Measurements from ENCODE around the gene TMEM234.

TMEM234 gene

DNA sequence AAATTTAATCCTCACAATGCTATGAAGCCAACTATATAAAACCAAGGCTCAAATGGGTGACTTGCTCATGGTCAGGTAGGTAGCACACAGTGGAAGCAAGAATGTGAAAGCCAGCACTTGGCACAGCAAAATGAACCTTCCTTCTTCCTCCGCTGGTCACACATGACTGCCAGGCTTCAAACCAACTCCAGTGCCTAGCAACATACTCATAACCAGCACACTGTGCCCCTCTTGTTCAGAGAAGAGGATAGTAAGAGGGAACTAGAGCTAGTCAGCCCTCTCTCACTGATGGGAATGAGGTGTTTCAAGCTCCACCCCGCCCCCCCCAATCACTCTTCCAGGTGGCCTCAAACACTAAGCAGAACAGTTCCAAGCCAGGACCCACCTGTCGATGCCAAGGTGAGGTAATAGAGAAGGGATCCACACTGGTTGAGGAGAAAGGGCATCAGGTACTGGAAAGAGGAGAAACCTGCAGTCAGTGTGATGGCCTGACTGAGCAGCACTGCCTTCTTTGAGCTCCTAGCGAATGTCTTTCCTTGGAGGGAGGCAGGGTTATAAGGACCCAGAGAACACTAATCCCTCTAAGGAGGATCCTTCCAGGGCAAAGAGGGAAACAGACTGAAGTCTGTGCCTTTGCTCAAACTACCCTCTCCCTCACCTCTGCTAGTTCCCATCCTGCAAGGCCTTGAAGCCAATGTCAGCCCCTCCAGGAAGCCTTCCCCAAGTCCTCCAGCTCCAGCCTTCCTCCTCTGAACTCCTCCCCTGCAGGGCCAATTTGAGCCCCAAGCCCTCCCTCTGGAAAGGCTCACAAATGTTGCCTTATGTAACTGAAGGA is 1.2 kb downstream of the TMEM234 start:
- no peaks in the 10 kb centered on the region for H3K9me3 Mint-ChIP-seq
- H3K36me3 Mint-ChIP-seq (ENCODE audit: low read depth) = peaks cover 79% of the 10 kb centered on the region
- H3K27ac Mint-ChIP-seq = peak overlapping the region; percentile 99
- H3K4me1 Mint-ChIP-seq (ENCODE audit: low read depth) = peaks cover 43% of the 10 kb centered on the region
- DNase-seq = no peak
- H3K4me3 Mint-ChIP-seq = peak overlapping the region; percentile 98
- H3K27me3 Mint-ChIP-seq = no peaks in the 10 kb centered on the region

DNA sequence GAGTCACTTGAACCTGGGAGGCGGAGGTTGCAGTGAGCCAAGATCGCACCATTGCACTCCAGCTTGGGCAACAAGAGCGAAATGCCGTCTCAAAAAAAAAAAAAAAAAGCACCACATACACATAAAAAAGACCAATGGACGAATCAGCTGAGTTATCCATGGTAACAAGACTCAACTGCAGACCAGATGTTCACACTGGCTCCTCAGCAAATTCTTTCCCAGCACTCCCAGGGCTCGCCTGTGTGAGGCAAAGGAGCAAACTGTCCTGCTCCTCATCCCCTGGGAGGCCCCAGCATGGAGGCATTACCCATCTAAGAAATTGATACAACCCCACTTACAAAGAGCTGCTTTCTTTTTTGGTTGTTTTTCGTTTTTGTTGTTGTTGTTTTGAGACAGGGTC is 3.1 kb downstream of the TMEM234 start:
- H3K4me1 Mint-ChIP-seq (ENCODE audit: low read depth) = peaks cover 38% of the 10 kb centered on the region
- peak overlapping the region; percentile 57 for H3K27ac Mint-ChIP-seq
- peaks cover 75% of the 10 kb centered on the region for H3K36me3 Mint-ChIP-seq (ENCODE audit: low read depth)
- DNase-seq = no peak
- no peaks in the 10 kb centered on the region for H3K9me3 Mint-ChIP-seq
- H3K27me3 Mint-ChIP-seq = no peaks in the 10 kb centered on the region
- H3K4me3 Mint-ChIP-seq = no peak overlapping the region

DNA sequence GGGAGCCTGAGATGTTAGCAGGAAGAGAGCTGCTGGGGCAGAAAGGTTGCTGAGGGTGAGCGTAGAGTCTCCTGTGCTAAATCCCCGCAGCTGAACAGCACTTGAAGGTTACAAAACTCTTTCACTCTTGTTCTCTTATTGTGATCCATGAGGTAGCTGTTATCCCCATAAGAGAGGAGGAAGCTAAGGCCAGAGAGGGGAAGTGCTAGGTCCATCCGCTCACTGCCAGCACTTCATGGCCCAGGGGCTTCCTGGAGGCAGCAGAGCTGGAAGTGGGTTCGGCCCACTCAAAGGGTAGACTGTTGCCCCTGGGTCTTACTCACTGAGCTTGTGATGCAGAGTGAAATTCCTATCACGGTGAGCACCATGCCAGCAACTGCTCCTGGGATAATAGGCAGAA is 5.6 kb downstream of the TMEM234 start:
- peaks cover 55% of the 10 kb centered on the region for H3K36me3 Mint-ChIP-seq (ENCODE audit: low read depth)
- no peaks in the 10 kb centered on the region for H3K9me3 Mint-ChIP-seq
- peak overlapping the region; percentile 66 for H3K27ac Mint-ChIP-seq
- H3K4me3 Mint-ChIP-seq = no peak overlapping the region
- no peak for DNase-seq
- peaks cover 29% of the 10 kb centered on the region for H3K4me1 Mint-ChIP-seq (ENCODE audit: low read depth)
- no peaks in the 10 kb centered on the region for H3K27me3 Mint-ChIP-seq

DNA sequence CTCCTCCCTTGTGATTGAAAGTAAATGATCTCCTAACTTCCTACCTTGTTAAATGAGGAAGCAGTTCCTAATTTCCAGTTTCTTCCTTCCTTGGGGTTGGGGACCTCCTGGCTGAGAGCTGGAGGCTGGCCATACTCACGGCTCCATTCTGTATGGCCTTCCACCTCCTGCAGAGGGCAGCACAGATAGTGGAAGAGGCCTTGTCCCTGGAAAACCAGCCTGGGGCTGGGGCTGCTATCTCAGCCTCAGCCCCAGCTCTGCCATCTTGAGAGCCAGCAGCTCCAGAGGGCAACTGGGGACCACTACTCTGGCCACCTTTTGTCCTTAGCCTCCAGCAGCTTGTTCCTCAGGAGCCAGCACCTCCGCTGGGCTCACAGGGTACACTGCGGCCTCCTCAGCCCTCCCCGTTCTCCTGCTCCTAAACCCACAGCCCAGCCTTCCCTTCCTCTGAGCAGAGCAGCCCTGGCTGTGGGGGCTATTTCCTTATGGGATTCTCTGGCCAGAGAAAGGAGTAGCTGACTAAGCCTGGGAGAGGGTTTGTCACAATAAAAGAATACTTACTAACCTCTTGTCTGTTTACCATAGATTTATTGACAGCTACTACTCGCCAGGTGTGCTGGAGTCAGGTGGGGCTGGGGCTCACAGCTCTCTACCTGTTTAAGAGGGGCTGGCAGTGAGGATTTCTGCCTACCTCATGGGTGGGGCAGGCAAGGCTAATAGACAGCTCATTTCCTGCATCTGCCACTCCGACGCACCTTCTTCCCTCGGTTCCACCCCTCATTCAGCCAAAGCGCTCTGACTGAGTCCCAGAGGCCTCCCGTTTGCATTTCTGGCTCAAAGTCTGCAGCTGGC is 6.3 kb downstream of the TMEM234 start:
- Mint-ChIP-seq H3K9me3 (no peaks in the 10 kb centered on the region), H3K4me3 (no peak overlapping the region)
- DNase-seq = peak; percentile 66

DNA sequence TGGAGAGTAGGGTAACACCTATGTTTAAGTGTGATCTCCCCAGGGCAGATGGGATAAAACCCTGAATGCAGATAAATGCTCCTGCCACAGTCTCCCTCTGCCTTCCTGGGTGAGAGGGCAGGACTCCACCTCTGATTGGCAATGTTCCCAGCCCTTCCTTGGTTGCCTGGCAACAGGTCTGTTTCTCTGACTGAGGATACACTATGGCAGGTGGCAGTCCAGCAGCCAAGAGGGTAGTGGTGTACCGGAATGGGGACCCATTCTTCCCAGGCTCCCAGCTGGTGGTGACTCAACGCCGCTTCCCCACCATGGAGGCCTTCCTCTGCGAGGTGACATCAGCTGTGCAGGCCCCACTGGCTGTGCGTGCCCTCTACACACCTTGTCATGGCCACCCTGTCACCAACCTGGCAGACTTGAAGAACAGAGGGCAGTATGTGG is 13.2 kb downstream of the TMEM234 start, which contains the start of gene DCDC2B:
TSS of gene DCDC2B (plus strand) at position 199 of the 438 bp plus-strand sequence. CDS start at position 204, 5 bp downstream.
- no peak for DNase-seq
- H3K36me3 Mint-ChIP-seq (ENCODE audit: low read depth) = peaks cover 37% of the 10 kb centered on the region
- H3K4me1 Mint-ChIP-seq (ENCODE audit: low read depth) = peaks cover 25% of the 10 kb centered on the region
- no peak within 1 kb of the TSS for H3K4me3 Mint-ChIP-seq
- H3K27ac Mint-ChIP-seq = no peak within 1 kb of the TSS
- no peaks in the 10 kb centered on the region for H3K9me3 Mint-ChIP-seq
- H3K27me3 Mint-ChIP-seq = no peaks in the 10 kb centered on the region

More for the DNA sequence above, 6.3 kb downstream of the TMEM234 start:
- peaks cover 22% of the 10 kb centered on the region for H3K4me1 Mint-ChIP-seq (ENCODE audit: low read depth)
- peaks cover 52% of the 10 kb centered on the region for H3K36me3 Mint-ChIP-seq (ENCODE audit: low read depth)
- peak overlapping the region; percentile 68 for H3K27ac Mint-ChIP-seq
- no peaks in the 10 kb centered on the region for H3K27me3 Mint-ChIP-seq

DNA sequence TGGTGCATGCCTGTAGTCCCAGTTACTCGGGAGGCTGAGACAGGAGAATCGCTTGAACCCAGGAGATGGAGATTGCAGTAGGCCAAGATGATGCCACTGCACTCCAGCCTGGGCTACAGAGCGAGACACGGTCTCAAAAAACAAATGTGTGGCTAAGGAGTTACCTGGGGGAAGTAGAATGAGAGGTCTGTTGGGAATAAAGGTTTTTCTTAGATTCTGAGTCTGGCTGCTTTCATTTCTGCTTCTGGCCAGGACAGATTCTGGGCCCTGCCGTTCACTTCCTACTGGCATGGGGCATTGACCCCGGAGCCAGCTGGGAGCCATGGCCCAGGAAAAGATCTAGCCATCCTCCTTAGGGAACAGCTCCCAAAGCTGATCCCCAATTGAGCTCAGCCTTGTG is 13.7 kb downstream of the TMEM234 start:
- H3K27ac Mint-ChIP-seq = no peak overlapping the region

DNA sequence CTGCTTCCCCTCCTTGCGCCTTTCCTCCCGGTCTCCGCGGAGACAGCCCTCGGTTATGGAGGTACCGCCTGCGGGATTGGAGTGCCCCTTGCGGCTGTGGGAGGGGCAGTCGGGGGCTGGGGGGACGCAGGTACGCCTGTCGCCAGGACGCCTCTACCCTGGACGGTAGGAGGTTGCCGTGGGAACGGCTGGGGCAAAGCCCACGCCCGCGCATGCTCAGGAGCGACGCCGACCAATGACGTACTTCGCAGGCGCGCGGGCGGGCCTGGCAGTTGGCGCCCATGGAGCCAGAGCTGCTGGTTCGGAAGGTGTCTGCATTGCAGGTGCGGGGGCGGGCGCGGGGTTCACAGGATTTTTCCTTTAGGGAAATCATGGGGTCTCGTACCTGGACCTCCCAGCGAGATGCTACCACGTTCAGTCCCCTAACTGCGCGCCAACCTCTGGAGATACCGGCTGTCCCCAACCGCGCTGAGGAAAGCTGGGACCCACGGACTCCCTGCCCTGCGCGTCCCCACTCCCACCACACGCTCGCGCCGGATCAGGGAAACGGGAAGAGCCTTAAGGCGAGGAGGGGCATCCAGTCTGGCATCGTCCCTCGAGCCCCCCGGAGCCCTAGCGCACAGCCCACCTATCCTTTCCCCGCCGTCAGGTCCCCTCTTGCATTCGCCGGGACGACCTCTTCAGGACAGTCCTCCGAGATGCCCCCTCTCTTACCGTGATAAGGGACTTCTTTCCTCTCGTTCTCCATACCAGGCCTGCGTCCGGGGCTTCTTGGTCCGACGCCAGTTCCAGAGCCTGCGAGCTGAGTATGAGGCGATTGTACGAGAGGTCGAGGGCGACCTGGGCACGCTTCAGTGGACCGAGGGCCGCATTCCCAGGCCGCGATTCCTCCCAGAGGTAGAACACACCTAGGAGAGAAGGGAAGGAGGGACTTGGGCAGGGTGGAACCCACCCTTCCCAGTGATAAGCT is 16.5 kb downstream of the TMEM234 start, which contains the start of gene IQCC:
TSS of gene IQCC (plus strand) at position 271 of the 970 bp plus-strand sequence. CDS start at position 282, 11 bp downstream.
- Mint-ChIP-seq H3K4me1 (ENCODE audit: low read depth) (peaks cover 46% of the 10 kb centered on the region), H3K4me3 (peak within 1 kb of the TSS; percentile 90), H3K36me3 (ENCODE audit: low read depth) (peaks cover 33% of the 10 kb centered on the region), H3K9me3 (no peaks in the 10 kb centered on the region), H3K27me3 (no peaks in the 10 kb centered on the region), H3K27ac (peak within 1 kb of the TSS; percentile 88)
- peak; percentile 88 for DNase-seq

More for the DNA sequence above, 13.7 kb downstream of the TMEM234 start:
- H3K4me3 Mint-ChIP-seq = no peak overlapping the region
- no peak for DNase-seq
- H3K27me3 Mint-ChIP-seq = no peaks in the 10 kb centered on the region
- peaks cover 37% of the 10 kb centered on the region for H3K36me3 Mint-ChIP-seq (ENCODE audit: low read depth)
- no peaks in the 10 kb centered on the region for H3K9me3 Mint-ChIP-seq
- peaks cover 29% of the 10 kb centered on the region for H3K4me1 Mint-ChIP-seq (ENCODE audit: low read depth)

DNA sequence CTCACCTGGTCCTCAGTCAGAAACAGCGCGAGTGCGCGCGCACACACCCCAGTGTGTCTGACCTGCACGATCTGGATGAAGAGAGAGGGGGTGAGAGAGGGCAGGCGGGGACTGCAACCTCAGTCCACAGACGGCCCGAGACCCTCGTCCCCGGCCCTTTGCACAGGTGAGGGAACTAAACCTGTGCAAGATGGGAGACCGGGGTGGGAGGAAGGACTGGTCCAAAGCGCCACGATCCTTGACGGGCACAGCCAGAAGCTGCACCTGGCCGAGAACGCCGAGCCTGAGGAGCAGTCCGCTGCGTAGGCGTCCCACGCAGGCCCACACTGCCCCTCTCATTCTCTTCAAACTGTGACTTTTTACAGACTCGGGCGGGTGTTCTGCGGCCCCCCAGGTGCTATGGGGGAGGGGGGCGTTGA is 17.2 kb downstream of the TMEM234 start:
- H3K27ac Mint-ChIP-seq = peak overlapping the region; percentile 88
- no peaks in the 10 kb centered on the region for H3K27me3 Mint-ChIP-seq
- H3K9me3 Mint-ChIP-seq = no peaks in the 10 kb centered on the region
- peaks cover 33% of the 10 kb centered on the region for H3K36me3 Mint-ChIP-seq (ENCODE audit: low read depth)
- H3K4me1 Mint-ChIP-seq (ENCODE audit: low read depth) = peaks cover 54% of the 10 kb centered on the region
- peak overlapping the region; percentile 90 for H3K4me3 Mint-ChIP-seq
- DNase-seq = no peak

DNA sequence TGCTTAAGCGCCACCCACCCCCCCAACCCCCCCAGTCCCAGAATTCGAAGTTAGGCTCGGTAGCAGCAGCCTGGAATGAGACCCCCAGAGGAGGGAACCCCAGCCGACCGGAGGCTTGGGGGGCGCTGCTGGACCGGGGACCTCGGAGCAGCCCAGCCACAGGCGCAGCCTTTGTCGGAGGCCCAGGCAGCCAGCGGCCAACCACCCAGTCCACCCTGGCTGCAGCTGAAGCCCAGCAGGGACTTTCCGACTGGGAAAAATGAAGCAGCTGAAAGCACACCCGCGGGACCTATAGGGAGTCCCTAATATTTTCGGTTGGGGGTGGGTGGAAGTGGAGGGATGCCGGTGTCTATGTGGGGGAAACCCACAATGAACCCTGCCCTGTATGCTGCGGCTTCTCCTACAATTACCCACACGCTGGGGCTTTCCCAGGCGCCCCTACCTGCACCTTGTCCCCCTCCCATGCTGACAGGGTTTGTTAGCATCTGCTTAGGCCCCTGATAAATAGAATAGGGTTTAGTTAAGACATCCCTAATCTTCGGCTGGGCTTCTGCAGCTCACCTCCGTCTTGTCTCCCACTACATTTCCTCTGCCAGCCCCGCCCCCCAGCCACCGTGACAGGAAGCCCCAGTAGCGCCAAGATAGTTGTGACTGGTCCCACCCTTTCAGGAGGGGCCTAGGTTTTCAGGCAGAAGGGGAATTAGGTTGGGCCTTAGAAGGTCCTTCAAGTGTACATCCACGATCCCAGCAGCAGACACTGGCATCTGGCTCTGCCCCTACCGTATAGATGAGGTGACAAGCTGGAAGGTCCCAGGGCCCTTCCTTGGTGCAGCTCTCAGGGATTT is 20.9 kb downstream of the TMEM234 start:
- DNase-seq = peak; percentile 83
- Mint-ChIP-seq H3K27ac (peak overlapping the region; percentile 79), H3K36me3 (ENCODE audit: low read depth) (peaks cover 45% of the 10 kb centered on the region), H3K9me3 (no peaks in the 10 kb centered on the region), H3K27me3 (no peaks in the 10 kb centered on the region), H3K4me1 (ENCODE audit: low read depth) (peaks cover 69% of the 10 kb centered on the region), H3K4me3 (peak overlapping the region; percentile 80)

DNA sequence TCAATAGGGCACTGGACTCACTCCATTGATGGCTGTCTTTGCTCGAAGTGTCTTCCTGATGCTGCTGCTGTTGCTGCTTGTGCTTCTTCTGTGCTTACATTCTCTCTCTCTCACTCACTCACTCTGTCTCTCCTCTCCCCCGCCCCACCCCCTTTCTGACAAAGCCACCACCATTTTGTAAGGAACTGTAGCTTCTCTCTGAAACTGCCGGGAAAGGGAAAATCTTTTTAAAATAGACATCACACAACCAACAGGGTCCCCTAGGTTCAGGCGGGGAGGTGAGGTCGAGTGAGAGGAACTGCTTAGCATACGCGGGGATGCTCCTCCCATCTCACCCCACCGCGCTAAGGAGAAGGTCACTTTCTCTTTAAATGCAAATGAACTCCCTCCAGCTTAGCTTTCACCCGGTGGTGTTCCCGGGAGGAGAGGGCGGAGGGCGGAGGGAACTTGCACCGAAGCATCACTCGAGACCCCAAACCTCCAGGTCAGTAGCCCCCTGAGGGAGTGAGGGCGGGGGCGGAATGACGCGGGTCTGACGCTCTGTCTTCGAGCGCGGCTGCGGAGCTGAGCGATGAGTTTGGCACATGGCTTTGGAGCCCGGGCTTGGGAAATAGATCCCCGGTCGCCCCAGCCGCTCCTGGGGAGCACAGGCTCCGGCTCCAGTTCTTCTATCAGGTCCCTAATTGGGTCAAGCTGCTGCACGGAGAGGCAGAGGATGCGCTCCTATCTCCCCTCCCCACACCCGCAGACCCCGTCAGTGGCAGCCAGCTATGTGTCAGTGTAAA is 21.7 kb downstream of the TMEM234 start, which contains the start of gene CCDC28B:
TSS of gene CCDC28B (plus strand) at position 370 of the 785 bp plus-strand sequence. CDS start 1,341 bp downstream, outside the sequence.
- peak; percentile 77 for DNase-seq
- H3K27ac Mint-ChIP-seq = peak within 1 kb of the TSS; percentile 79
- H3K4me1 Mint-ChIP-seq (ENCODE audit: low read depth) = peaks cover 72% of the 10 kb centered on the region
- no peaks in the 10 kb centered on the region for H3K9me3 Mint-ChIP-seq
- peak within 1 kb of the TSS; percentile 80 for H3K4me3 Mint-ChIP-seq
- H3K27me3 Mint-ChIP-seq = no peaks in the 10 kb centered on the region
- H3K36me3 Mint-ChIP-seq (ENCODE audit: low read depth) = peaks cover 45% of the 10 kb centered on the region

DNA sequence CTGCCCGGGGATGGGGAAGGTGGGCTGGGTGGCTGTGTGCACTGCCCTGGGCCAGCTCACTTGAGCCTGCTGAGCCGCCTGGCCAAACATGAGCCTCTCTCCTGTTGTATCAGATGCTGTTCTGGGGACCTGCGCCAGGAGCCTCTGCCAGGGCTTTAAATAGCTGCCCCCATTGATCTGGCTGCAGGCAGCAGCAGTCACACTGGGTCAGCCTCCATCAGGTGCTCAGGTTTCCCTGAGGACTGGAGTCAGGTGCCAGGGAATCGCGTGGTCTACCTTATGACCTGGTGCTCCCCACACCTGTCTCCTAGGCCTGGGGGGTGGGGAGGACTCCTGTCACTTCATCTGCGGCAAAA is 22.5 kb downstream of the TMEM234 start:
- Mint-ChIP-seq H3K9me3 (no peaks in the 10 kb centered on the region), H3K4me1 (ENCODE audit: low read depth) (peaks cover 76% of the 10 kb centered on the region), H3K4me3 (peak overlapping the region; percentile 80), H3K27ac (peak overlapping the region; percentile 79), H3K36me3 (ENCODE audit: low read depth) (peaks cover 51% of the 10 kb centered on the region), H3K27me3 (no peaks in the 10 kb centered on the region)
- no peak for DNase-seq

DNA sequence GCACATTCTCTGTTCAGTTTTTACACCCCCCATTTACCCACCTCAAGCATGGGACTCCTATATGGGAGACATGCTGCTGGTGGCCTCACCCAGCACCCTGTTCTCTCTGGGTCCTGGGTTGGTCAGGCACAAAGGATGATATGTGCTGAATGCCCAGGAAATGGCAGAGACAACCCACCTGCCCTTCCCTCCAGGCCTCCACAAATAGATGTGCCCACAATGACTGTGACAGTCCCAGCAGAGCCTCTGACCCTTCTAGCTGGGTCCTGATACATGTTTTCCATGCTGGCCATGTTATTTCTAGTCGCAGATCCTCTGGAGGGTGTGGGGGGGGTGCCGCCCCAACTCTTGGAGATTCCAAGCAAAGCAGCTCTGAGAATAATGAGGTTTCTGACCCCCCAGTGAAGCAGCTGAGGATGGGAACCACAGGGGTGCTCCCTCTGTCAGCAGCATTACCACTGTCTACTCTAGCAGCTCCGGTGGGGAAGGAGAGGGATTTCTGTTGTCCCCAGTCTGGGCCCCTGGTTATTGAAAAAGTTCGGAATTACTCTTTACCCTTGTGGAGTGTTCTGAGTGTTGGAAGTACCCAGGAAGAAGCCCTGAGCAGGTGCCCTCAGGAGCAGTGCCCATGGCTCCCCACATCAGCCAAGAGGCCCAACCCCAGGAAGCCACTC is 23.0 kb downstream of the TMEM234 start:
- H3K9me3 Mint-ChIP-seq = no peaks in the 10 kb centered on the region
- H3K4me1 Mint-ChIP-seq (ENCODE audit: low read depth) = peaks cover 79% of the 10 kb centered on the region
- H3K4me3 Mint-ChIP-seq = no peak overlapping the region
- peak overlapping the region; percentile 79 for H3K27ac Mint-ChIP-seq
- H3K27me3 Mint-ChIP-seq = no peaks in the 10 kb centered on the region
- H3K36me3 Mint-ChIP-seq (ENCODE audit: low read depth) = peaks cover 52% of the 10 kb centered on the region
- no peak for DNase-seq

All from activated T-cell treated with anti-CD3 and anti-CD28 coated beads, Interleukin-2, amount 50 U/mL, for 24 hours (primary cell).